Fibroblast of peridontal ligament (primary cell): Measurements from ENCODE around the gene CDH4.
"Not testable (repeated sequence)": the region's sequence is repeated elsewhere in the genome, so short reads cannot be mapped to it uniquely, and the experiment has no call there.

Experiments used
- DNase-seq: peaks from one replicate; pipeline ENCODE4 v3.0.0-alpha.2; 2010; ENCODE audit errors: extremely low read depth

The CDH4 gene

DNA sequence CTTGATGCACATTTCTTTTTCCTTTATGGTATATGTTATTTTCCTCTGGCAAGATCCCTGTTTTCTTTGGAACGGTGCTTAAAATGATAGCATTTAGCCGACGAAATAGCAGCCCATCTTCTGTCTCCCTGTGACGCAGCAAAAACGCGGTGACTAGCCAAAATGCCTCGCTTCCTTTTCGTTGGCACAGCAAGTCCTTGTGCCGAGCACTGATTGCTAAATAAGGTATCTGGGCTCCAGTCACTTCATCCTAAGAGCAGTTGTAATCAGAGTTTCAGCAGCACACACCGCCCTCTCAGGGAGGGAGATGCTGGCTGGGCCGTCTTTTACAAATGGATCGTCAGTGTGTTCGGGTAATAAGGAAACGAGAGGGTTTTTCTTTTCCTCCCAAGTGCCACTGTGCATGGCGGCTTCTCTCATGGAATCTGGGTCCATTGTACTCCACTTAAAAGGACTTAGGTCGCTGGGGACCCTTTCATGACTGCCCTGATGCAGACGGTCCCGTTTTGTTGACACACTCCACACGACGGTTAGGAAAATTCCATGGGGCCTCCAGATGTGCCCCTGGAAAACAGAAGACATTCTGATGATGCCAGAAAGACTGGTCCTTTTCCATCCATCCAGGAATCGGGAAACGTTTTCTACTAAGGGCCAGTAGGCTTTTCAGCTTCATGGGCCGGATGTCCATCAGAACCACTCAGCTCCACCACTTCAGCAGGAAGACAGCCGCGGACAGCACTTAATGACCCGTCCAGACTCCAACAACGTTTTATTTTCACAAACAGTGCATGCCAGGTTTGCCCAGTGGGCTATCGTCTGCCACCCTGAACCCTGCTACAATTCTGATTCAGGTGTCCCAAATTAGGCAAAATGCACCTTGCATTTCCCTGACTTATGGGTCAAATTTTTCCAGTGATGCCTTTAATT, 185.5 kb downstream of the CDH4 start:
- peak; percentile 3 for DNase-seq

- DNase-seq: no peak
These were observed 186.2 kb downstream of the CDH4 start for GRCh38 chr20:61438285-61438684.

GRCh38 chr20:61439251-61439650, 187.2 kb downstream of the CDH4 start:
- DNase-seq: no peak

DNA sequence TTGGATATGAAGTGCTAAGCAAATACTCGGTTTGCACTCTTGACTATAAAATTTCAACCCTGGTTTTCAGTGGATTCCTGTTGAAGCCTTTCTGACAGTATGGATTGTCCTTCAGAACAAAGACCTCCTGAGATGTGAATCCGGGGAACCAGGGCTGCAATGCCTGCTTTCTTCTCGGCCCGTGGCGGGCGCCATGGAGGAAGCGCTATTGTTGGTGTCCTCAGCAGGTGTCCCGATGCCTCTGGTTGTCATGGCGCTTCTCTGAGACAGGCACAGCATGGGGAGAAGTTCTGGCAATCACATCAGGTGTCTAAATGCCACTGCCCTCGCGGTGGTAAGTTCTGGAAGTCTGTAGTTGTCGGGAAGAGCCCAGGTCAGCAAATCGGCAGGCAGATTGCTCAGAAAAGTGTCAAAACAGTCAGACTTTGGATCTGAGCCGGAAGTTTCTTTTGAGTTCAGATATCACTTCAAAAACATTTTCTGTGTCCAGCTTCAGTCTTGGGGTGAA, 188.5 kb downstream of the CDH4 start:
- DNase-seq: no peak

DNA sequence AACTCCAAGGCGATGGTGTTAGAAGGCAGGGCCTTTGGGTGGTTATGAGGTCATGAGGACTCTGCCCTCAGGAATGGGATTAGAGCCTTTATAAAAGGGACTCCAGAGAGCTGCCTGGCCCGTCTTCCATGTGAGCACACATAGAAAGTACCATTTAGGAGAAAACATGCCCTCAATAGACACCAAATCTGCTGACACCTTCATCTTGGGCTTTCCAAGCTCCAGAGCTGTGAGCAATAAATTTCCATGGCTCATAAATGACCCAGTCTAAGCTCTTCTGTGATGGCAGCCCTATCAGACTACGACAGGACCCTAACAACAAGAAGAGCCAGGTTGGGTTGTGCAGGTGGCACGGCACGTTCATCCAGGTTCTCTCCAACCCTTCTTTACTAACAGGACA, 189.5 kb downstream of the CDH4 start:
- DNase-seq: no peak

DNA sequence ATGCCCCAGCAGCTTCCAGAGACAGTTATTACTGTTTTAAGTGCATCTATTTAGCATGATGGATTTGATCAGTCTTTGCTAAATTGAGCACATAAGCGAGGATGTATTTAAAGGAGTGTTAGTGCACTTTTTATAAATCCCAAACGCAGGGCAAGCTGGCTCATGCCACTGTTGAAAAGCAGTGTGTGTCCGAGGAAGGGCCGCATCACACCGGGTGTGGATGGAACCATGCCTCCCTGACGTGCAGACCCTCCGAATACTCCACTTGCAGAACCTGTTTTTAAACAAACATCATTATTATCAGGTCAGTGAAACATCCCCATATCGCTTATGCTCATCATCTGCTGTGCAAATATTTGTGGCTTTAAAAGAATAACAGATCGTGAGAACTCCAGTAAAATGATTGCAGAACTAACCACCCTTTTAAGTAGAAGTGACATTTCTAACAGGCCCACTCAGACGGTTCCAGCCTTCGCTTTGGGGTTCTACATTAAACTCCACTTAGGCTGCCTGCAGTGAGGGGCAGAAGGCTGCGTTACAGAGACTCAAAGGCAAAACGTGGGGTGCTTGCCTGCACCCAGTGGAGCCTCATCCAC, 190.1 kb downstream of the CDH4 start:
- no peak for DNase-seq

DNA sequence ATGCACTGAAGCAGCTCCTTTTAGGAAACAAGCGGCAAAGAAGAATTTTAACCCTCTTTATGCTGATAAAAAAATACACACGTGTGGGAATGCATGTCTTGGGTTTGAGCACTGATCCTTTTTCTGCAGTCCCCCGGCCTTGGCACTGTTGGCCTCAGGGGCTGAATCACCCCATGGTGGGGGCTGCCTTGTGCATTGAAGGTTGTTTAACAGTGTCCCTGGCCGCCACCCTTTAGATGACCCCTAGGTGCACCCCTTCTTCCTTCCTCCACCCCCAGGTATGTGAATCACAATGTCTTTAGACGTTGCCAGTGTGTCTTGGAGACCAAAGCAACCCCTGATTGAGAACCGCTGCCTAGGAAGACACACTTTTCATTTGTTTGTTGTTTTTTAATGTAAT, 190.7 kb downstream of the CDH4 start:
- no peak for DNase-seq

GRCh38 chr20:61443443-61444126, 191.5 kb downstream of the CDH4 start:
- no peak for DNase-seq

- no peak for DNase-seq
These were observed 192.6 kb downstream of the CDH4 start for GRCh38 chr20:61444637-61445036.

- no peak for DNase-seq
These were observed 193.1 kb downstream of the CDH4 start for GRCh38 chr20:61445138-61445537.

DNA sequence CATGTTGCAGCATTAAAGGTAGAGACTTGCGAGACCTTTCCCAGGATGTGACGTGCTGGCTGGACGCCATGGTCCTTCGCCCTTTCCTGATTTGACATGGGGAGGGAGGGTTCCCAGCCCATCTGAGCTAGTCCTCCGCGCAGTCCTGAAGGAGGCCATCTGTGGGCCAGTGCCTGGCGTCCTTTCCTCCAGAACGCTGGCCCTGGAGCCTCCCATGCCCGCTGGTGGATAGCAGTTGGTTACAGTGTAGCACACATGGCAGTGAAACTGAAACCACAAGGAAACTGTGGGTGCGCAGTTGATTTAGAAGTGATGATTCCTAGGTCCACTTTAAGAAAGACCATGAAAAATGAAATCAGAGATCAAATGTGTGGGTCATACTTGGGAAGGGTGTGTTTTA, 193.7 kb downstream of the CDH4 start:
- no peak for DNase-seq

GRCh38 chr20:61447952-61448351, 195.9 kb downstream of the CDH4 start:
- no peak for DNase-seq

DNA sequence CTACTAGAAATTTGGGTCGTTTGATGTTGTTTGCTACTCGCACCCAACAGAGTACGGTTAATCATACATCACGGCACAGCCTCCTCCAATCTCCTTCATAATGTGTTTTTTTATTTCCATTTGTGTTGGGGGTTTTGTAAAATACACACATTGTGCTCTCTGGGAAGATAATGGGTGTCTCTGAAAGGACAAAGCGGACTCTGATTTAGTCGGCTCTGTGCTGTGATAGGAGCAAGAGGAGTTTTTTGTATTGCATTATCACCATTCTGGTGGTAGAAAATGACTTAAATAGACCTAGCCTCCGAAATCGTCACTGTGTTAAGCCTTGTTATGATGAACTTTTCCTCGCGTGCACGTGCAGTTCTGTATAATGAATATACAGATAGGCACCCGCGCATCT, 196.3 kb downstream of the CDH4 start:
- no peak for DNase-seq

GRCh38 chr20:61449057-61449609, 197.1 kb downstream of the CDH4 start:
- no peak for DNase-seq

DNA sequence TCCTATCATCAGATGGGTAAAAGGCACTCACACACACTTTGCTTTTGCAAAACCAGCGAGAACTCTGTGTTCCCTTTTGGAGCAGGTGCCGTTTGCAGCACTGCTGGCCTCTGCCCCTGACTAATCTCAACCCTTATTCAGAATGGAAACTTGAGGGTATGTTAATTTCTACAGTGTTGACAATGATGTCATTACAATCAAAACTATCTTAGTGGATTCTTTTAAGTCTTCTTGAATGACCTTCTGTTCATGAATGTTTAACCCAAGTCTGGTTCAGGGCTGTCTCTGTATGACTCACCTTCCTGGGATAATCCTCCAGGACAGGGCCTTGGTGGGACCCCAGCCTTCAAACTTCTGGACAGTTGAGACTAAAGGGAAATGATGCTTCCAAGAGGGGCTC, 197.9 kb downstream of the CDH4 start:
- no peak for DNase-seq

DNA sequence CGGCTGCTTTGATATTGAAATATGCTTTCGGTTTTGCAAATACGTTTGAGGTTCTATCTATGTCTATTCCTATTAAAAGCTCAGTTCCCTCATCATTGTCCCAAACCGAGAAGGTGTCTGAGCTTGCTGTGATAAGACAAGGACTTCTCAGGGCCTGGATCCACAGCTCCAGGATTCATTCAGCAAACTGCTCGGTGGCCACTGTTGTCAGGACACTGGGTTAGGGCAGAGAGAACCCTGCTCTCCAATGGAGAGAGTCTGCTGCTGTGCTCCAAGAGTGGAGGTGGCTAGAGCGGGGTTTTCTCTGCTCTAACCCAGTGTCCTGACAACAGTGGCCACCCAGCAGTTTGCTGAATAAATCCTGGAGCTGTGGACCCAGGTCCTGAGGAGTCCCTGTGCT, 198.5 kb downstream of the CDH4 start:
- DNase-seq: no peak

DNA sequence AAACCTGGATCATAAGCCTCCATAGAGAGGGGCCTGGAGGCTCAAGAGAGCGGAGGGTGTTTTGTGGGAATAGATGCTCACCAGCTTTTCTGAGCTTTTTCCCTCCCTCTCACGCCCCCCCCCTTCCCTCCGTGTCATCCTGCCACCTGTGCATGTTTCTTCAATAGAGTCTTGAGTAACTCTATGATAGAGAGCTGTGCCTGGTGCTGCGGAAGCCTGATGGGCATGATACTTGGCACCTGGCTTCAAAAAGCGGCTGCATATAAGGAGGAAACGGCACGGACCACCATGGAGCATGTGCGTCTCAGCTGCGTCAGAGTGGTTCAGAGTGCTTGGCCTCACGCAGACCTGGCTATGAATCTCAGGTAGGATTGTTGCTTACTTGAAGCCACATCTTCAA, 198.9 kb downstream of the CDH4 start:
- DNase-seq: no peak

DNA sequence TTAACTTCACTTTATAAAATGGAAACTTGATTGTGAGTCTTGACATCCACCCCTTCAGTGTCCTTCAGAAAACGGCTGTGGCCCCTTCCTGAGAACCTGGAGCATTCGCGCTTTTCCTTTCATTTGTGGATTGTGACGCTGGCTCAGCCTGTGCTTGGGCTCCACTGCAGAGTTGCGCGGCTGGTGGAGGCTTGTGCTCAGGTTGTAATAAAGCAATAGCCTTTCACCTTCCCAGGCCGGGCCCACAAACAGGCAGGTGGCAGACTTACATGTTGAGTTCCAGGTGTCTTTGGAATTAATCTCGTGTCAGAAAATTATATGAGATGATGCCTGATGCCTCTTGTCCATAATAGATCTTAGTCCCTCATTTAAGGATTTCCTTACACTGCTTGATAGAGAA, 199.9 kb downstream of the CDH4 start:
- DNase-seq: no peak

DNA sequence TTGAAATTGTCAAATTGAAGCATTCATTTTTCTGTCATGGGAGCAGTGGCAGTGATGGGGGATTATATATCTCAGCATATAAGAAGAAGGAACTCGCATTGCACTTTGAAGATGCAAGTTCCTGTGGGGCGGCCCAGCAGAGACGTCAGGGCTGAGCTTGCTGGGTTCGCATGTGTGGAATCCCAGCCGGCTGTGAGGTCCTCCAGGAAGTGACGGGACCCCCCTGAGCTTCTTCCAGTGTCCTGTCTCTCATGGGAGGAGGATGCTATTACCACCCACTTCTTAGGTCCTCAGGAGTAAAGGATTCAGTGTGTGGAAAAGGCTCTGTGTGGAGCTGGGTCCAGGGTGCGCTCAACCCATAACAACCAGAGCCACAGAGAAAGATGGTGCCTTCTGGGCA, 201.2 kb downstream of the CDH4 start:
- no peak for DNase-seq

DNA sequence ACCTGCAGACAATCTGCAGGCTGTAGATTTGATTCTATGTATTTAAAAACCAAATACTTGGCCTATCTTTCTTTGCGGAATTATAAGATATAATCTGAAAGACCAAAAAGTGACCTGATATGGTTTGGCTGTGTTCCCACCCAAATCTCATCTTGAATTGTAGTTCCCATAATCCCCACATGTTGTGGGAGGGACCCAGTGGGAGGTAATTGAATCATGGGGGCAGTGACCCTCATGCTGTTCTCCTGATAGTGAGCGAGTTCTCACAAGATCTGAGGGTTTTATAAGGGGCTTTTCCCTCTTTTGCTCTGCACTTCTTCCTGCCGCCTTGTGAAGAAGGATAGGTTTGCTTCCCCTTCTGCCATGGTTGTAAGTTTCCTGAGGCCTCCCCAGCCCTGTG, 201.6 kb downstream of the CDH4 start:
- not testable (repeated sequence) for DNase-seq

DNA sequence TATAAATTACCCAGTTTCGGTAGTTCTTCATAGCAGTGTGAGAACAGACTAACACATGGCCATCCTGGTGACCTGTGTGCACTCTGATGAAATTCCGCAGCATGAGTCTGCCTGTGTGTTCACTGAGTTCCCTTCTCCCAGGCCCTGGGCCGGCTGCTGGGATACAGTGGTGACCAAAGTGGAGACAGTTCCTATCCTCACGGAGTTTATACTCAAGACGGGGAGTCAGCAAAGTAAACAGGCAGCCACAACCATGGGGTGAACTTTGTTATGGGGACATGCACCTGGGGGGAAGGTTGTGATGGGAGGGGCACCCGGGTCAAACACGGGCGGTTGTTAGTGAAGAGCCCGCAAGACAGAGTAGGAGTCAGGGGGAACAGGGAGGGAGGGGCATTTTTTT, 202.0 kb downstream of the CDH4 start:
- no peak for DNase-seq

- no peak for DNase-seq
These were observed 203.6 kb downstream of the CDH4 start for GRCh38 chr20:61455508-61456215.
